ENCODE data around the gene VPS18.
"Not testable (repeated sequence)": the region's sequence is repeated elsewhere in the genome, so short reads cannot be mapped to it uniquely, and the experiment has no call there.

Gene VPS18

DNA sequence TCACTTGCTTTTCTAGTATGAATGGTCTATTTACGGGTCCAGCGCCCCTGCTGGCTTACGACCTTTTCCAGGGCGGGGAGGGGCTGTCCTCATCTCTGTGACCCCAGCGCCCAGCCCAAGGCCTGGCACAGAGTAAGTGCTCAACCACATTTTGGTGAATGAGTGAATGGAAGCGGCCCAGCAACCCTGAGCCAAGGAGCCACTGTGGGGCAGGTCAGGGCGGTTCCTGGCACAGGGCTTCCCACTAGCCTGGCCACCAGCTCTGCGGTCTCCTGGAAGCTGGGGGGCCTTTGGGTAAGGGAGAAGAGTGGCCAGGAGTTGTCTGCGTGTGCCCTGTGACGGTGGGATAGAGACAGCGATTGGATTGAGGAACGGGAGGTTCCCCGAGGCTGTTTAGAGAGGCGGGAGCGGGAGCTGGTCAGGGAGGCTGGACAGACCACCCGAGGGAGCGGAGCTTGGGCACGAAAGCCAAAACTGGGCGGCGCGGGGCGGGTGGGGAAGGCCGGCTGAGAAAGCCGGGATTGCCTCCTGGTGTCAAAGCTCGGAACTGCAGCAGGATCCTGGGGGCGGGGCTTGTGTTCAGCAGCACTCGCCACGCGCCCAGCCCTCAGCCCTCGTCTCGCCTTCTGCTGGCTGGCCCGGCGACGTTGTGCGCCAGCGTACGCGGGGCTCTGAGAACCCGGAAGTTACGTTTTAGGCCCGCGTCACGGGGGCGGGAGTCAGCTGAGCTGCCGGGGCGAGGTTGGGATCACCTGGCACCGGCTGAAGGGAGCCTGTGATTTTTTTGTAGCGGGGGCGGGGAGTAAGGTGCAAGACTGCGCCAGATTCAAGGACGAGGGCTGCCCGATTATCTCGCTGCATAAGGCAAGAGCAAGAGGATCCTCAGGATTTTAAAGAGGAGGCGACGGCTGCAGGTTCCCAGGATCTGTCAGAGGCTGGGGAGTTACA, at the start of gene VPS18:
TSS of gene VPS18 (plus strand) at position 718 of the 948 bp plus-strand sequence. CDS start 319 bp downstream, outside the sequence.
- peak; percentile 95 for DNase-seq

- DNase-seq, result no peak
Measured at GRCh38 chr15:40844696-40845030, 49.6 kb upstream of the VPS18 start.

DNA sequence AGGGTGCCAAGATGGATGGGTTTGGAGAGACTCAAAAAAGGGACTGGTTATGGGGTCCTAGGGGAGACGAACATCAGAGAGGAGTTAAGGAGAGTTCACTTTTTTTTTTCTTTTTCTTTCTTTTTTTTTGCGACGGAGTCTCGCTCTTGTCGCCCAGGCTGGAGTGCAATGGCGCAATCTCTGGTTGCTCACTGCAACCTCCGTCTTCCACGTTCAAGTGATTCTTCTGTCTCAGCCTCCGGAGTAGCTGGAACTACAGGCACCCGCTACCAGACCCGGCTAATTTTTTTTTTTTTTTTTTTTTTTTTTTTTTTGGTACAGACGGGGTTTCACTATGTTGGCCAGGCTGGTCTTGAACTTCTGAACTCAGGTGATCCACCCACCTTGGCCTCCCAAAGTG, 49.2 kb upstream of the VPS18 start:
- no peak for DNase-seq

DNA sequence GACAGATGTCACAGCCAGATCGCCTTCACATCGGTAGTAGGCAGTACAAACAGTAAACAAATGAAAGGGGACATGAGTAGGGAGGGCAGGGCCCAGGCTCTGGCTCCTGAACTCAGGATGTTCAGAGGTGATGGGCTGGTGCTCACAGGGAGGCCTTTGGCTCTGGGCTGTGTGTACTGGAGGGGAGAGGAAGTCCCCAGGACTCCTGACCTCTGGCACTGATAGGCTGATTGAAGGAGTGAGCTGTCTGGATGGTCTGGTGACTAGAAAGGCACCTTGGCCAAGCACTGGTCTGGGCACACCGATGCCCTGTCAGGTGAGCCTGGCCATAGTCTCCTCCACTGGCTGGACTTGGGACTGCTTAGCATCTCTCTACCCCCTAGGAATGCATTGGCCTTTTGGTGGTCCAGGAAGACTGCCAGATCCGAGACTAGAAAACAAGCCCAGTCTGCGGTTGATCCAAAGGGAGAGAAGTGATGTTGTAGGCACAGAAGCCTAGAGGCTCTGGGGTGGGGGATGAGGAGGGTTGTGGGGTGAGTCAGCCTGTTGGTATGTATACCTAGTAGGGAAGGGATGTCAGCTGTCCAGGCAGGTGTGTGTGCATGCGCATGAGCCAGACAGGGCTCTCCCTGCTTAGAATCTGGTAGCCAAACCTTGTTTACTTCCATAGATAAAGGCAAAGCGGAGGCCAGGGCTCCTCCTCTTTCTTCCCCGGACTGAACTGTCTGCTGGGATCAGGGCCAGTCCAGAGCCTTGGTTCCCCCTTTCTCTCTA, 48.6 kb upstream of the VPS18 start:
- DNase-seq, result no peak

- no peak for DNase-seq
Measured at GRCh38 chr15:40846841-40847222, 47.4 kb upstream of the VPS18 start.

- DNase-seq, result peak; percentile 25
Measured at GRCh38 chr15:40847223-40847961, 46.9 kb upstream of the VPS18 start.

DNA sequence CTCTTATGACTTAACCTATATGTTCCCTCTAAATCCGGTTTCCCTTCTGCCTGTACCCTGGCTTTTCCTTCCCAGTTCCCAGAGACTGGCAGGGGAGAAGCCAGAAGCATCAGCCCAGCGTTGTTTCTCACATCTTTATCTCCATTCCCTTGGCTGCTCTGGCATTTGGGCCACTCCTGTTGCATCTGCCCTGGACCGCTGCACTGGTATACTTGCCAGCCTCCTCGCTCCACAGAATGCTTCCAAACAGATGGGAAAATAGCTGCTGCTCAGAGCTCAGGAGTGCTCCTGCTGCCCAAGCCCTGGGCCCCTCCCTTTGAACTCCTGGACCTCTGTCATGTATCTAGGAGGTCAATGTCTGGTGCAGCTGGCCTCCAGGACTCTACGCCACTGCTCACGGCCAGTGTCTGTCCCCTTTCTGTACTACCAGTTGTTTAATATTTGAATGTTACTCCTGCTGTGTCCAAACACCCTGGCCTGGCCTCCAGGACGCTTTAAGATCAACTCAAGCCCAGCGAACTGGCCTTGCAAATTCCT, 43.6 kb upstream of the VPS18 start:
- no peak for DNase-seq

DNA sequence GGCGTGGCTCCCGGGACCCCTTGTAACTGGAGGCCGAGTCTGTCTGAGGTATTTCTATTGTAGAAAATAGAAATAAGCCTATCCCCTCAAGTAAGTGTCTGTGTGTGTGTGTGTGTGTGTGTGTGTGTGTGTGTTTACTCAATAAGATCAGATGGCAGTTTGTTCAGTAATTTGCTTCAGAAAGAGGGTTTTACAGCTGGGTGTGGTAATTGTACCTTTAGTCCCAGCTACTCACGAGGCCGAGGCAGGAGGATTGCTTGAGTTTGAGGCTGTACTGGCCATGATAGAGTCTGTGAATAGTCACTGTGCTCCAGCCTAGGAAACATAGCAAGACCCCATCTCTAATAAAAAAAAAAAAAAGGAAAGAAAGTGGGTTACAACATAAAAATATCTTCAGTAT, 41.7 kb upstream of the VPS18 start:
- no peak for DNase-seq

- DNase-seq, result no peak
Measured at GRCh38 chr15:40853241-40853890, 40.9 kb upstream of the VPS18 start.

- no peak for DNase-seq
Measured at GRCh38 chr15:40854161-40854560, 40.1 kb upstream of the VPS18 start.

DNA sequence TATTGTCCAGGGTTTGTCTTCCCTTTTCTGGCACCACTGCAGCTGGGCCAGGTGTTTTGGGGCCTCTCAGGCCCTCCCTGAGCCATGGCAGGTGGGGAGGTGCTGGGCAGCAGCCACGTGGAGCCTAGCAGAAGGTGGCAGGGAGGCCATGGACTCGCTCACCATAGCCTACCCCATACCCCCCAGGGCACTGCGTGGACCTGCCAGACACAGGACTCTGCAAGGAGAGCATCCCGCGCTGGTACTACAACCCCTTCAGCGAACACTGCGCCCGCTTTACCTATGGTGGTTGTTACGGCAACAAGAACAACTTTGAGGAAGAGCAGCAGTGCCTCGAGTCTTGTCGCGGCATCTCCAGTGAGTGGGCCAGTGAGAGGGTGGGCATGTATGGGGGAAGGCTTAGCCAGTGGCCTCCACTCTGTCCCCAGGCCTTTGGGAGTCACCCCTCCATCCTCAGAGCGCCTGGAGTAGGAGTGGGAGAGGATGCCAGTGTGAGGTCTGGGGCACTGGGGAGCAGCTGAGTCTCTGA, 38.5 kb upstream of the VPS18 start:
- no peak for DNase-seq

DNA sequence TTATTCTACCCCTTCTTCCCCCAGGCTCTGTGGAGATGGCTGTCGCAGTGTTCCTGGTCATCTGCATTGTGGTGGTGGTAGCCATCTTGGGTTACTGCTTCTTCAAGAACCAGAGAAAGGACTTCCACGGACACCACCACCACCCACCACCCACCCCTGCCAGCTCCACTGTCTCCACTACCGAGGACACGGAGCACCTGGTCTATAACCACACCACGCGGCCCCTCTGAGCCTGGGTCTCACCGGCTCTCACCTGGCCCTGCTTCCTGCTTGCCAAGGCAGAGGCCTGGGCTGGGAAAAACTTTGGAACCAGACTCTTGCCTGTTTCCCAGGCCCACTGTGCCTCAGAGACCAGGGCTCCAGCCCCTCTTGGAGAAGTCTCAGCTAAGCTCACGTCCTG, 37.5 kb upstream of the VPS18 start:
- no peak for DNase-seq

- DNase-seq, result peak; percentile 49
Measured at GRCh38 chr15:40857601-40858341, 36.5 kb upstream of the VPS18 start.

- no peak for DNase-seq
Measured at GRCh38 chr15:40858706-40859105, 35.5 kb upstream of the VPS18 start.

DNA sequence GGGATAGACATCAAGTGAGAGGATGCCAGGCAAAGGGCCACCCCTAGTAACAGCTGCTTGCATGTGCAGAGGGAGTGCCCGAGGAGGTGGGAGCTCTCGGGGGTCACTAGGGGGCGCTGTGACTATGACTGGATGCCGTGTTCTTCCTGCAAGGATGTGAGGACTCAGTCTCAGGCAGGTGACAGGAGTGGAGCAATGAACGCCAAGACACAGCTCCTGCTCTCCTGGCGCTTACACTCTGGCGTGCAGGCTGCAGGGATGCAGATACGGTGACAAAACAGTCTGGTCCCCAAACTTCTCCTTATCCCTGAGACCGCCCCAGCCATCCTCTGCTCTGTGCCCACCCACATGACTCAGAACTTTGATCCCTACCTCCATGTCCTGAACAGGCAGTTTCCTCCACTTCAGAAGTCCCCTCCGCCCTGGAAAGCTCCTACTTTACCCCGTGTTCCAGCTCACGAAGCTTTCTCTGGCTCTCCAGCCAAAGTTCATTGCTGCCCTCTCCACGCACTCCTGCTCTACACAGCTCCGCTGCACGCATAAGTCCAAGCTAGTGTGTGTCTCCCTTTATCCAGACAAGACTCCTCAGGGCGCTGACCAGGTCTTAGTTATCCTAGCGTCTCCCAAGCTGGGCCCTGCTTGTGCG, 34.9 kb upstream of the VPS18 start:
- DNase-seq, result peak; percentile 62

DNA sequence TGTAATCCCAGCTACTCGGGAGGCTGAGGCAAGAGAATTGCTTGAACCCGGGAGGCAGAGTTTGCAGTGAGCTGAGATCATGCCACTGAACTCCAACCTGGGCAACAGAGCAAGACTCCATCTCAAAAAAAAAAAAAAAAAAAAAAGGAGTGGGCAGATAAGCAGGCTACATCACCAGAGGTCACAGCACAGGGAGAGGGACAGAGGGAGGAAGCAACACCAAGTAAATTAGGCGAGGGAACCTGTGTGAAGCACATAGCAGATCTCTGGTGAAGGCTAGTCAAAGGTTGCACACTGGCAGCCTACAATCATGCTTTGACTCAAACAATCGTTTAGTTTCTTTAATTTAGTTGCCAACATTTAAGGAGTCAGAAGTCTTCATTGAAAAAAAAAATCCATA, 33.1 kb upstream of the VPS18 start:
- not testable (repeated sequence) for DNase-seq

DNA sequence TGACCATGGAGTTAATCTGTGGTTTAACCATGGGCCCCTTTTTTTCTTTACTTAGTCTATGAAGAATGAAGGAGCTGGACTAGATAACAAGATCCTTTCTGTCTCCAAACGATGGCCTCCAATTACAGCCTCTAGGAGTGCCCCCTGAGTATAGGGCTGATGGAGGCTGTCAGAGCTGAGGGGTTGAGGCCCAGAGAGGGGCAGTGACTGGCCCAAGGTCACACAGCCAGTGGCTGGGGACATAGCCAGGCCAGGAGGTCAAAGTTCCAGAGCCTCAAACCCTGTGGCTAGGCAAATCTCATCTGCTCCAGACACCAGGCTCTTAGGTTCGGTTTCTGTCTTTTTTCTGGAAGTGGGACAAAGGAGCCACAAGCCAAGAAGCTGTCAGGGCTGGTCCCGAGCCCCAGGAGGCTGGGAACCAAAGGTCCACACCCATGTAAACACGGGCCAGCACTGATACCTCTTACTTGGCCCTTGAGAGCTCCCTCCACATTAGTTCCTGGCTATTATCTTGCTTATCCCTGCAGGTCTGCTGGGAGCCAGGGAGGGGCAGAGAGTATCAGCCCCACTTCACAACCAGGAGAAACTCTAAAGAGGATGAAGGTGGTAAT, 30.5 kb upstream of the VPS18 start:
- DNase-seq, result no peak

GRCh38 chr15:40867199-40867598, 27.1 kb upstream of the VPS18 start:
- no peak for DNase-seq

GRCh38 chr15:40869686-40870085, 24.6 kb upstream of the VPS18 start:
- DNase-seq, result no peak

DNA sequence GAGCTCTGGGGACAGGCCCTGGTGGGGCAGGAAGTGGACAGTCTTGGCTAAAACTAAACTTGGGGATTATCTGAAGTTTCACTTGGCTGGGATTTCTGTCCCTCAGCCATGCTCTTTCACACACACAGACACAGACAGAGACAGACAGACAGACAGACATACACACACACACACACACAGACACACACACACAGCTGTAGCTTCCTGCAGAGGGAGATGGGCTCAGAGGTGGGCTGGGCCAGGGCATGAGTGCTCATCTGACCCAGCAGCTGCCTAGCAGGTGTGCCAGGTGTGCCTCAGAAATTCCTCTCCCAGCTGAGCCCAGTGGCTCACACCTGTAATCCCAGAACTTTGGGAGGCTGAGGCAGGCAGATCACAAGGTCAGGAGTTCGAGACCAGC, 23.5 kb upstream of the VPS18 start:
- no peak for DNase-seq
